Stimulated activated CD8-positive, alpha-beta memory T cell treated with anti-CD3 and anti-CD28 coated beads, Interleukin-4, amount 100 ng/mL, for 4 hours (primary cell): ENCODE data around the gene NCOA7.
"Not testable (repeated sequence)": the region's sequence is repeated elsewhere in the genome, so short reads cannot be mapped to it uniquely, and the experiment has no call there.

Experiments
- DNase-seq, 2 donors: peaks; one replicate each; pipeline ENCODE4 v3.0.0-alpha.2; 2020; ENCODE audit warnings: low read depth in 2 of 2, low spot score in 1 of 2

NCOA7 gene

GRCh38 chr6:125867483-125867942 is 76.8 kb downstream of the NCOA7 start:
- no peak for DNase-seq

GRCh38 chr6:125868252-125868651 is 77.5 kb downstream of the NCOA7 start:
- no peak for DNase-seq

- no peak for DNase-seq
These were observed 78.1 kb downstream of the NCOA7 start for GRCh38 chr6:125868678-125869395.

GRCh38 chr6:125869427-125869826 is 78.7 kb downstream of the NCOA7 start:
- DNase-seq, result no peak

GRCh38 chr6:125871365-125871764 is 80.6 kb downstream of the NCOA7 start:
- DNase-seq, result no peak

- no peak for DNase-seq
These were observed 81.6 kb downstream of the NCOA7 start for GRCh38 chr6:125872259-125872921.

- DNase-seq, result no peak
These were observed 91.5 kb downstream of the NCOA7 start for GRCh38 chr6:125882243-125882642.

- no peak for DNase-seq
These were observed 94.0 kb downstream of the NCOA7 start for GRCh38 chr6:125884634-125885371.

- DNase-seq, result no peak
These were observed 95.3 kb downstream of the NCOA7 start for GRCh38 chr6:125886021-125886420.

- DNase-seq, result no peak
These were observed 96.2 kb downstream of the NCOA7 start for GRCh38 chr6:125886914-125887313.

- no peak for DNase-seq
These were observed 96.6 kb downstream of the NCOA7 start for GRCh38 chr6:125887372-125887771.

- DNase-seq, result no peak
These were observed 98.4 kb downstream of the NCOA7 start for GRCh38 chr6:125888989-125889656.

GRCh38 chr6:125899726-125900182 is 109.0 kb downstream of the NCOA7 start:
- no peak for DNase-seq

- DNase-seq, result peak; percentile 10 to 22
These were observed 114.1 kb downstream of the NCOA7 start for GRCh38 chr6:125904871-125905270.

GRCh38 chr6:125906158-125906998 is 115.6 kb downstream of the NCOA7 start:
- peak; percentile 13 for DNase-seq

- no peak for DNase-seq
These were observed 119.8 kb downstream of the NCOA7 start for GRCh38 chr6:125910527-125910926.

GRCh38 chr6:125911051-125911451 is 120.3 kb downstream of the NCOA7 start:
- DNase-seq, result not testable (repeated sequence)

GRCh38 chr6:125912430-125912829 is 121.7 kb downstream of the NCOA7 start:
- not testable (repeated sequence) for DNase-seq

- DNase-seq, result no peak
These were observed 122.4 kb downstream of the NCOA7 start for GRCh38 chr6:125913145-125913544.

- DNase-seq, result no peak
These were observed 123.1 kb downstream of the NCOA7 start for GRCh38 chr6:125913864-125914351.
